ENCODE measurements around the gene ROGDI.
A peak's percentile ranks its signal among the peaks of the same experiment; 100 is the strongest.
"Not testable (repeated sequence)": the region's sequence is repeated elsewhere in the genome, so short reads cannot be mapped to it uniquely, and the experiment has no call there.

ROGDI gene

GRCh38 chr16:4790261-4790660 lies 12.2 kb downstream of the ROGDI start:
- no peak for DNase-seq

GRCh38 chr16:4788910-4789309 lies 13.5 kb downstream of the ROGDI start:
- DNase-seq, result no peak

- no peak for DNase-seq
These were observed 13.9 kb downstream of the ROGDI start for GRCh38 chr16:4788489-4788889.

GRCh38 chr16:4787627-4788482 lies 14.6 kb downstream of the ROGDI start, which contains the start of gene SEPTIN12:
SEPTIN12 (minus strand) TSS chr16:4788345; CDS start chr16:4787645, 700 bp downstream.
- DNase-seq, result no peak

- DNase-seq, result no peak
These were observed 15.4 kb downstream of the ROGDI start for GRCh38 chr16:4787068-4787467.

GRCh38 chr16:4785758-4786433 lies 16.5 kb downstream of the ROGDI start:
- DNase-seq, result no peak

- not testable (repeated sequence) for DNase-seq
These were observed 17.9 kb downstream of the ROGDI start for GRCh38 chr16:4784444-4784987.

GRCh38 chr16:4783951-4784336 lies 18.5 kb downstream of the ROGDI start:
- no peak for DNase-seq

GRCh38 chr16:4783251-4783950 lies 19.0 kb downstream of the ROGDI start:
- no peak for DNase-seq

GRCh38 chr16:4780235-4780634 lies 22.2 kb downstream of the ROGDI start:
- DNase-seq, result no peak

- no peak for DNase-seq
These were observed 24.4 kb downstream of the ROGDI start for GRCh38 chr16:4778050-4778392.

- DNase-seq, result no peak
These were observed 24.9 kb downstream of the ROGDI start for GRCh38 chr16:4777339-4778049.

- DNase-seq, result no peak
These were observed 26.2 kb downstream of the ROGDI start for GRCh38 chr16:4776141-4776705.

- no peak for DNase-seq
These were observed 27.4 kb downstream of the ROGDI start for GRCh38 chr16:4775005-4775404.

- no peak for DNase-seq
These were observed 30.1 kb downstream of the ROGDI start for GRCh38 chr16:4772351-4772750.

GRCh38 chr16:4771646-4772045 lies 30.8 kb downstream of the ROGDI start:
- no peak for DNase-seq

- no peak for DNase-seq
These were observed 33.2 kb downstream of the ROGDI start for GRCh38 chr16:4769306-4769638.

- peak; percentile 85 for DNase-seq
These were observed 33.7 kb downstream of the ROGDI start for GRCh38 chr16:4768549-4769305.

- no peak for DNase-seq
These were observed 34.4 kb downstream of the ROGDI start for GRCh38 chr16:4767872-4768548.

- peak; percentile 86 for DNase-seq
These were observed 35.4 kb downstream of the ROGDI start, which contains the start of gene ZNF500 for GRCh38 chr16:4766875-4767628. ZNF500 (minus strand) TSS chr16:4767162; CDS start chr16:4765978, 1,184 bp downstream.
